PC-9 (cell line): ENCODE measurements around the gene AEBP1. TPM values are rescaled to one million over a fixed set of nuclear protein-coding genes. Genes with fewer than 3 reads are reported as not detected.

Source experiments
- BruUV-seq: library from RNA; stranded (reverse); fragments of 400-500 nt; replicated peaks from 2 replicates; lab custom pipeline; 2021; lab: Mats Ljungman, UMichigan
- CTCF ChIA-PET: fragments of 300-600 bp; sonication (Branson Sonifier 250); formaldehyde crosslinking; loops from one replicate; lab custom pipeline; 2022; ENCODE audit warnings: antibody characterized with exemption; lab: Charles Lee
- POLR2A ChIA-PET: fragments of 300-600 bp; sonication (Branson Sonifier 250); formaldehyde crosslinking; loops from one replicate; lab custom pipeline; 2022; ENCODE audit warnings: antibody characterized with exemption; ENCODE audit not compliant: unreplicated experiment; lab: Charles Lee
- DNase-seq, 2 experiments: peaks; one replicate each; pipeline versions ENCODE4 v3.0.0 to v3.0.0-alpha.2; 2015 to 2022; ENCODE audit warnings: mixed read lengths in 1 of 2
- H2AFZ ChIP-seq: fragments of 200-600 bp; sonication (generic); 2 replicates; pipeline ENCODE4 v1.8.1; 2017; ENCODE audit warnings: antibody characterized with exemption
- H3F3A ChIP-seq: fragments of 200-600 bp; sonication (generic); 2 replicates; pipeline ENCODE4 v1.8.1; 2017; ENCODE audit warnings: antibody characterized with exemption, mild to moderate bottlenecking, low read depth; ENCODE audit not compliant: insufficient read depth
- H3K27ac ChIP-seq: fragments of 200-600 bp; sonication (generic); 2 replicates; pipeline ENCODE4 v1.6.1; 2016; ENCODE audit warnings: mixed run types
- H3K27me3 ChIP-seq: fragments of 200-600 bp; sonication (generic); 2 replicates; pipeline ENCODE4 v1.6.1; 2016; ENCODE audit warnings: low read depth, mixed run types; ENCODE audit not compliant: insufficient read depth
- H3K36me3 ChIP-seq: fragments of 200-600 bp; sonication (generic); 2 replicates; pipeline ENCODE4 v1.6.1; 2016; ENCODE audit warnings: low read depth, mixed run types
- H3K4me1 ChIP-seq: fragments of 200-600 bp; sonication (generic); replicated peaks from 2 replicates; pipeline ENCODE4 v1.6.1; 2016; ENCODE audit warnings: mixed run types; ENCODE audit not compliant: insufficient read depth
- H3K4me2 ChIP-seq: fragments of 200-600 bp; sonication (generic); 2 replicates; pipeline ENCODE4 v1.6.1; 2017; ENCODE audit warnings: mixed run types
- H3K4me3 ChIP-seq: fragments of 200-600 bp; sonication (generic); 2 replicates; pipeline ENCODE4 v1.6.1; 2016; ENCODE audit warnings: mixed run types
- H3K79me2 ChIP-seq: fragments of 200-600 bp; sonication (generic); 2 replicates; pipeline ENCODE4 v1.6.1; 2017; ENCODE audit warnings: low read depth, mixed run types
- H3K9me2 ChIP-seq: fragments of 200-600 bp; sonication (generic); 2 replicates; pipeline ENCODE4 v1.8.1; 2017; ENCODE audit warnings: mild to moderate bottlenecking; ENCODE audit not compliant: insufficient read depth
- H3K9me3 ChIP-seq: fragments of 200-600 bp; sonication (generic); 2 replicates; pipeline ENCODE4 v1.8.1; 2016; ENCODE audit warnings: low read depth; ENCODE audit not compliant: insufficient read depth
- H4K20me1 ChIP-seq: fragments of 200-600 bp; sonication (generic); 2 replicates; pipeline ENCODE4 v1.8.1; 2017; ENCODE audit not compliant: insufficient read depth
- CTCF ChIP-seq: fragments of 200-600 bp; sonication (generic); conservative IDR thresholded peaks from 2 replicates; pipeline ENCODE4 v1.6.1; 2017; ENCODE audit warnings: mixed run types, antibody characterized with exemption, mild to moderate bottlenecking, moderate library complexity
- EZH2 ChIP-seq: fragments of 200-600 bp; sonication (generic); IDR thresholded peaks from 2 replicates; pipeline ENCODE4 v1.8.0; 2017; ENCODE audit warnings: antibody characterized with exemption, low read depth
- intact Hi-C: fragments of 100-400 bp; cut with micrococcal nuclease; formaldehyde crosslinking; loops from one replicate; pipeline ENCODE4 v1.10.0; 2022; ENCODE audit not compliant: unreplicated experiment
- total RNA-seq: library from RNA; stranded (reverse); gene quantifications from 2 replicates; pipeline ENCODE4 v1.2.3, GENCODE V29; 2021

The AEBP1 gene
- total RNA-seq, 1 experiment from 2014 or later: 0.33 TPM

GRCh38 chr7:44161371-44161770, 57.2 kb downstream of the AEBP1 start:
- Histone ChIP-seq H3K9me2 (no peaks in the 10 kb centered on the region), H3K4me2 (no peak overlapping the region), H3K27me3 (no peaks in the 10 kb centered on the region), H3K79me2 (no peaks in the 10 kb centered on the region), H3K36me3 (no peaks in the 10 kb centered on the region), H4K20me1 (no peaks in the 10 kb centered on the region), H3K27ac (no peak overlapping the region), H3K9me3 (no peaks in the 10 kb centered on the region), H2AFZ (no peak overlapping the region), H3K4me1 (peaks cover 25% of the 10 kb centered on the region), H3F3A (peaks cover 20% of the 10 kb centered on the region), H3K4me3 (no peak overlapping the region)
- CTCF ChIA-PET: no interaction called here
- intact Hi-C loops: loop anchor here (5.0 kb wide), 1 partner anchor 39 kb away; the partner anchor contains the start of gene POLD2
- no peak for DNase-seq
- BruUV-seq: no TSS peak
- TF ChIP-seq CTCF (no peak), EZH2 (no peak)
- POLR2A ChIA-PET: no interaction called here

DNA sequence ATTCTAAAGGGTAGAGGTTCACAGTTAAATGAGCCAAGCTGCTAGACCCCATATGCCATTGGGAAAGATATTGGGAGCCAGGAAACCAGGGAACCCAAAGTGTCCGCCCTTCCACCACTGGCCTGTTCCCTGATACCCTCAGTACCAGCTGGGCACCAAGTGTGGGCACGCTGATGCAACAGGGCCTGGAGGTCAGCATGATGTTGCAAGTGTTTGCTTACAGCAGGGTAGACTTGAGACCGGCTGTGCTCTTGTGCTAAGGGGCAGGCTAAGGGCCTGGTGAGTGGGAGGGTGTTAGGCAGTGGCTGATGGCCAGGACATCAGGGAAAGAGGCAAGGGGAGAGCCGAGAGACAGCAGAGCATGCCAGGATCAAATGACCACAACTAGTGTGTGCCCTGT, 58.0 kb downstream of the AEBP1 start:
- peaks cover 25% of the 10 kb centered on the region for H3K4me1 ChIP-seq
- H3K79me2 ChIP-seq: no peaks in the 10 kb centered on the region
- H2AFZ ChIP-seq: no peak overlapping the region
- H3K27ac ChIP-seq: no peak overlapping the region
- TF ChIP-seq CTCF (no peak), EZH2 (no peak)
- ChIA-PET CTCF (no interaction called here), POLR2A (interaction anchor here (0.5 kb wide), 1 partner anchor 202 kb away, joined by 7 read pairs; no protein-coding TSS in a partner anchor)
- H3K9me3 ChIP-seq: no peaks in the 10 kb centered on the region
- no peak overlapping the region for H3K4me3 ChIP-seq
- BruUV-seq: no TSS peak
- no peaks in the 10 kb centered on the region for H3K36me3 ChIP-seq
- no peaks in the 10 kb centered on the region for H3K27me3 ChIP-seq
- H4K20me1 ChIP-seq: no peaks in the 10 kb centered on the region
- peaks cover 20% of the 10 kb centered on the region for H3F3A ChIP-seq
- H3K4me2 ChIP-seq: no peak overlapping the region
- no peaks in the 10 kb centered on the region for H3K9me2 ChIP-seq
- DNase-seq: no peak
- intact Hi-C loops: loop anchor here (5.0 kb wide), 1 partner anchor 40 kb away; the partner anchor contains the start of gene POLD2

DNA sequence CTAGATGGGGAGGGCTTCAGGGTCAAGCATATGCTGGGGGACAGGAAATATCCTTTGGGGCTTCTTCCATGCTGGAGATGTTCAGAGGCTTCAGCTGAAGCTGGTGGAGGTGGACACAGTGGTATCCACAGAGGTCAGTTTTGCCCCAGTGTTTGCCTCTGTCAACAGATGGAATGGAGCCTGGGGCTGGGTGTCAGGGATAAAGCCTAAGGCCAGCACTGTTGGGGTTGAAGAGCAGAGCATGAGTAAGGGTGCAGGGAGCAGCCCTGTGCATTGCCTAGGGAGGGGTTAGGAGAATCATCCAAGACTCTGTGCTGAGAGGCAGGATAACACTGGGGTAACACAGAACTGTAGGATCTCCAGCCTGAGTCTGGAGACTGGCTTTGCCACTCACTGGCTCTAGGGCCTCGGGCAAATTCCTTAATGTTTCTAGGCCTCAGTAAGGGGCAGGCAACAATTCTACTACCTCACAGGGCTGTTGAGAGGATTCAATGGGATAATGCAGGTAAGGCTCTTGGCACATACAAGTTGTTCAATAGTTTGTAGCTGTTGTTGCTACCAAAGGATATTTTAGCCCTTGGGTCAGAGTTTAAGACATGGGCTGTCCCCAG, 58.7 kb downstream of the AEBP1 start:
- H2AFZ ChIP-seq: no peak overlapping the region
- CTCF ChIA-PET: interaction anchor here (0.9 to 1.4 kb wide), 2 partner anchors 32 to 90 kb away, joined by 3 to 5 read pairs; no protein-coding TSS in a partner anchor
- H4K20me1 ChIP-seq: no peaks in the 10 kb centered on the region
- H3K9me2 ChIP-seq: no peaks in the 10 kb centered on the region
- BruUV-seq: no TSS peak
- TF ChIP-seq EZH2: no peak
- TF ChIP-seq CTCF: no peak
- no peaks in the 10 kb centered on the region for H3K27me3 ChIP-seq
- peak; percentile 52 to 72 for DNase-seq
- POLR2A ChIA-PET: interaction anchor here (0.6 to 0.7 kb wide), 3 partner anchors 37 to 663 kb away, joined by 3 to 8 read pairs (median 4); no protein-coding TSS in a partner anchor
- no peaks in the 10 kb centered on the region for H3K36me3 ChIP-seq
- intact Hi-C loops: loop anchor here (1.0 to 5.0 kb wide), 3 partner anchors 21 to 41 kb away; partner anchors contain the start of gene POLD2
- H3K79me2 ChIP-seq: no peaks in the 10 kb centered on the region
- peaks cover 25% of the 10 kb centered on the region for H3K4me1 ChIP-seq
- peaks cover 20% of the 10 kb centered on the region for H3F3A ChIP-seq
- no peaks in the 10 kb centered on the region for H3K9me3 ChIP-seq
- peak overlapping the region; percentile 30; the same call in 1 of the 2 replicates for H3K27ac ChIP-seq
- peak overlapping the region; percentile 36 for H3K4me2 ChIP-seq
- no peak overlapping the region for H3K4me3 ChIP-seq
